ENCODE measurements around the gene AASDH.

The AASDH gene

GRCh38 chr4:56416349-56416748, 29.1 kb upstream of the AASDH start (continued):
- TF ChIP-seq CSRNP3 (CRISPR knock-in tag; IDR thresholded peaks at IDR 0.05) (no peak), OSR1 (CRISPR knock-in tag; IDR thresholded peaks at IDR 0.05) (no peak), CREB5 (CRISPR knock-in tag; IDR thresholded peaks at IDR 0.05; ENCODE audit: low read depth) (no peak), SNAI2 (CRISPR knock-in tag; IDR thresholded peaks at IDR 0.05) (no peak)

- no peak for ATAC-seq
- TF ChIP-seq ZC3H10 (CRISPR knock-in tag; IDR thresholded peaks at IDR 0.05) = no peak
These were observed 26.9 kb upstream of the AASDH start for GRCh38 chr4:56414135-56414670.

- TF ChIP-seq POU6F1 (CRISPR knock-in tag; IDR thresholded peaks at IDR 0.05; ENCODE audit: borderline replicate concordance, low read depth) (no peak), TSHZ2 (CRISPR knock-in tag; IDR thresholded peaks at IDR 0.05) (no peak), BACH2 (CRISPR knock-in tag; IDR thresholded peaks at IDR 0.05; ENCODE audit: borderline replicate concordance) (no peak), PATZ1 (CRISPR knock-in tag; IDR thresholded peaks at IDR 0.05; ENCODE audit: borderline replicate concordance) (no peak), ZFP30 (CRISPR knock-in tag; IDR thresholded peaks at IDR 0.05) (no peak), OSR1 (CRISPR knock-in tag; IDR thresholded peaks at IDR 0.05) (no peak), ZFP3 (CRISPR knock-in tag; IDR thresholded peaks at IDR 0.05) (no peak), ZC3H10 (CRISPR knock-in tag; IDR thresholded peaks at IDR 0.05) (no peak), GLIS3 (CRISPR knock-in tag; IDR thresholded peaks at IDR 0.05) (no peak)
- ATAC-seq = peak; percentile 97
These were observed 23.2 kb upstream of the AASDH start for GRCh38 chr4:56410247-56411062.

- TF ChIP-seq TSHZ2 (CRISPR knock-in tag; IDR thresholded peaks at IDR 0.05) = no peak
- no peak for TF ChIP-seq TCF4 (CRISPR knock-in tag; IDR thresholded peaks at IDR 0.05; ENCODE audit: borderline replicate concordance)
- TF ChIP-seq TOX (CRISPR knock-in tag; IDR thresholded peaks at IDR 0.05; ENCODE audit: borderline replicate concordance) = no peak
- no peak for TF ChIP-seq ISL1 (CRISPR knock-in tag; IDR thresholded peaks at IDR 0.05)
- no peak for TF ChIP-seq CSDC2 (CRISPR knock-in tag; IDR thresholded peaks at IDR 0.05)
- ATAC-seq = peak; percentile 24; the same call in 2 of the 3 replicates
These were observed 22.3 kb upstream of the AASDH start for GRCh38 chr4:56409511-56410090.
